IPS-15b (cell line): Measurements from ENCODE around the gene ASTN2.

ENCODE experiments used
- H3K27me3 ChIP-seq: one replicate; pipeline ENCODE4 v1.6.1; 2013; ENCODE audit warnings: low read length; ENCODE audit not compliant: control insufficient read depth, insufficient read depth
- H3K36me3 ChIP-seq: one replicate; pipeline ENCODE4 v1.6.1; 2013; ENCODE audit warnings: low read length; ENCODE audit not compliant: control insufficient read depth, insufficient read depth
- H3K4me1 ChIP-seq: one replicate; pipeline ENCODE4 v1.6.1; 2013; ENCODE audit warnings: mild to moderate bottlenecking, low read length; ENCODE audit not compliant: control insufficient read depth, insufficient read depth
- H3K4me3 ChIP-seq: one replicate; pipeline ENCODE4 v1.5.1; 2013; ENCODE audit warnings: low read depth, low read length
- H3K9ac ChIP-seq: one replicate; pipeline ENCODE4 v1.6.1; 2013; ENCODE audit warnings: low read depth, mild to moderate bottlenecking, low read length
- H3K9me3 ChIP-seq: one replicate; pipeline ENCODE4 v1.6.1; 2013; ENCODE audit warnings: mild to moderate bottlenecking, low read length; ENCODE audit not compliant: control insufficient read depth, insufficient read depth

ASTN2 gene

DNA sequence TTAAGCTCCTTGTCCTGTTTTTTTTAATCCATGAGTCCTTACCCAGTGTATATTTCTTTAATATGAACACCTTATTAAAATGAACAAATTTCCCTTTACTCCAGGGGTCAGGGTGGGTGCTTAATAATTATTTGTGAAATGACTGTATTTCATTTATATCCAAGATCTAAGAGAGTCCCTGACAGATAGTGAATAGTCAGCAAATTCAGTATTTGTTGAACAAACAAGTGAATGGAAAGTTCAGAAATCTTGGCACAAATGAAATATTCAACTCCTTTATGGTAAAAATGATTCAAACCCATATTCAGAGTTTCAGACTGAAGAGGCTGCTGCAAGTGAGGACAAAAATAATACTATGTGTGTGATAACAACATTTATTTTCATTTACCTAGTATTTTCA, 59.9 kb downstream of the ASTN2 start:
- H3K9ac ChIP-seq, result no peak overlapping the region
- H3K9me3 ChIP-seq, result no peaks in the 10 kb centered on the region
- peaks cover 7% of the 10 kb centered on the region for H3K4me1 ChIP-seq
- H3K36me3 ChIP-seq, result no peaks in the 10 kb centered on the region
- H3K4me3 ChIP-seq, result no peak overlapping the region
- no peaks in the 10 kb centered on the region for H3K27me3 ChIP-seq

DNA sequence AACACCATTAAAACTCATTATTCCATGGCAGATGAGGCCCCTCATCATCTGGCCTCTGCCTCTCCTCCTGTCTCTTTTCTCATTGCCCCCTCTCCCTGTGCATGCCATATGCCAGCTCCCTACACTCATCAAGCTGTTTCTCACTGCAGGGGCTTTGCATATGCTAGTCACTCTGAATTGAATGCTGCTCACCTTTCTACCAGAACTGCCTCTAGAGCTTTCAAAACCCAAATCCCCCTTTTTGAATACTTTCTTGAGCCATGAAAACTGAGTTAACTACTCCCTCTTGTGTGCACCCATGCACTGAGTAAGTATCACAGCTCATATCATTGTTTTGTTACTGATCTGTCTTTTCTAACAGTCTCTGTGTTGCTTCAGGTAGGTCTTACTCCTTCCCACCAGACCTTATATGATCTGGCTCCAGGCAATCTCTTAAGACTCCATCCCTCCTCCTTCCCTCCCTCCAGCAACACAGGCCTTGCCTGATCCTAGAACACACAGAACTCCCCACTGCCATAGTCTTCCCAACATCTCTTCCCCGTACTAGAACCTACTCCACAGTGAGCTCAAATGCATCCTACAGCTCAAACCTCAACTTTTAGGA, 60.5 kb downstream of the ASTN2 start:
- Histone ChIP-seq H3K4me3 (no peak overlapping the region), H3K9ac (no peak overlapping the region), H3K27me3 (no peaks in the 10 kb centered on the region), H3K9me3 (no peaks in the 10 kb centered on the region), H3K4me1 (peaks cover 7% of the 10 kb centered on the region), H3K36me3 (no peaks in the 10 kb centered on the region)

DNA sequence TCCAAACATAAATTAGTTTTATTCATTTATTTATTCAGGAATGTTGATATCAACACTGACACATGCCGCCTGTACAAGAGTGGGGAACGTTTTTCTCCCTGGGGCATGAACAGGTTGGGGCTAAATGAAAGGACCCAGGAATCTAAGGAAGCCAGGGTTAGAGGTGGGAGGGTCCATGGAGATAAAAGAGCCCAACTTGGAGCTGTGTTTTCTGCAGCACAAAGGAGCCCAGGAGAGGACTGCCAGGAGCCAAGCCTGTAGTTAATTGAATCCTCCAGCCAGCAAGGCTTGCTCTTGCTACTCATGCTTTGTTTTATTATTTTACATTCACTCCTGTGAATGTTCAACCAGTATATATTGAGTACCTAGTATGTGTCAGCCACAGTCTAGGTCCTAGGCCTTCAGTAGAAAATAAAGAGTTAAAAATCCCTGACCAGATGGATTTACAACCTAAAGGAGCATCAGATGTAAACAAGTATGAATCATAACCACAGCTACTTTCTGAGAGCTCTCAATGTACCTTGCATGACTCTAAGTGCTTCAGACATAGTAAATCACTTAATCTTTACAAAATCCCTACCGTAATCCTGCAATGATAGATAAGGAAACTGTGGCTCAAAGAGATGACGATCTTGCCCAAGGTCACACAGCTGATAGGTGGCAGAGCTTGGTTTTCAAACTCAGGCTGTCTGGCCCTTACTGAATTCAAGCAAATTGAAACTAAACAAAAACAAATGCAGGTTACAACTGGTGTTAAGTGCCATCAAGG, 69.8 kb downstream of the ASTN2 start:
- peaks cover 3% of the 10 kb centered on the region for H3K4me1 ChIP-seq
- no peak overlapping the region for H3K4me3 ChIP-seq
- H3K27me3 ChIP-seq, result no peaks in the 10 kb centered on the region
- no peak overlapping the region for H3K9ac ChIP-seq
- H3K36me3 ChIP-seq, result no peaks in the 10 kb centered on the region
- no peaks in the 10 kb centered on the region for H3K9me3 ChIP-seq

DNA sequence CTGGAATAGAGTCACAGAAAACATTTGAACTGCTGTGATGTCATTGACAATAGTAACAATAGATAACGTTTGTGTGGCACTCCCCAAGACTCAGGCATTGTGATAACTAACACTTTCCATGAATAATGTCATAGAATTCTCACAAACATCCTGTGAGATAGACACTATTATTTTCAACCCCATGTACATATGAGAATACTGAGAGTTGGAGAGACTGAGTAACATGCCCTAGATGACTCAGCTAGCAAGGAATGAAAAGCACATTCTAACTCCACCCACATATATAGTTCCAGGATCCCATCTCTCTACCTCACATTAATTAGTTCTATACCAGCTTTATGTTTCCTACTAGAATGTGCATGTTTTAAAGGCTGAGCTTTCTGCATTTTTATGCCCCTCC, 71.4 kb downstream of the ASTN2 start:
- H3K9me3 ChIP-seq, result no peaks in the 10 kb centered on the region
- H3K4me1 ChIP-seq, result peaks cover 3% of the 10 kb centered on the region
- H3K36me3 ChIP-seq, result no peaks in the 10 kb centered on the region
- no peaks in the 10 kb centered on the region for H3K27me3 ChIP-seq
- H3K9ac ChIP-seq, result no peak overlapping the region
- H3K4me3 ChIP-seq, result no peak overlapping the region

DNA sequence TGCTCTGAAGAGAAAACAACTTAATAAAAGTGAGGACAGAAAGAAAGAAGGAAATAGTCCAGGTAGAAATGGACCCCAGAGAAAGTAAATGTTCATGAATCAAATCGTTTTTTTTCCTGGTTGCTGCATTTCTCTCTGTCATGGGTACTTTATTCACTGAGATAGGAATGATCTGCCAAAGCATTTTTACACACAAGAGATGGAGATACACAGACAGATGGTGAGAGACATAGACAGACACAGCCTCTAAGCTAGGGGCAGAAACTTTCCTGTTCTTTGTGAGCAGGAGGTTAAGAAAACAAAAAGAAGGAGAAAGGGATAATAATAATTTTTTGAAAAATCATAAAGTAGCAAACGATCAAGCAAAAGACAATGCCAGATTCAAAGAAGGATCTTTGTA, 73.7 kb downstream of the ASTN2 start:
- Histone ChIP-seq H3K4me1 (peaks cover 3% of the 10 kb centered on the region), H3K9me3 (no peaks in the 10 kb centered on the region), H3K27me3 (no peaks in the 10 kb centered on the region), H3K36me3 (no peaks in the 10 kb centered on the region), H3K4me3 (no peak overlapping the region), H3K9ac (no peak overlapping the region)

DNA sequence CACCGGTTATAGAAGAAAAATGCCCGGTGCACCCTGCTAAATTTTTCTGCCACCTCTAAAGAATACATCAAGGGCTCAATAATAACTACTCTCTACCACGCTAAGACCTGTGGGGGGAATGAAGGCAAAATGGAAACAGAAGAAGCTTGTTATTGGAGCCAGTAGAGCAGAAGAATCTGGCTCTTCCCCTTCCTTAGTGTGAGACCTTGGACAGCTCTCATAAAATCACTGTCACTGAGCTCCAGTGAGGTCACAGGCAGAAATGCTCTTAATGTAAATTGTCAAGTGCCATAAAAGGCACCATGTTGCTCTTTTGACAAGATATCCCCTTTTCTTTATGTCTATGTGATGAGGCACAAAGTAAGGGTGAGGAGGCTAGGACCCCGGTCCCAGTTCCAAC, 74.4 kb downstream of the ASTN2 start:
- H3K4me3 ChIP-seq, result no peak overlapping the region
- H3K36me3 ChIP-seq, result no peaks in the 10 kb centered on the region
- H3K27me3 ChIP-seq, result no peaks in the 10 kb centered on the region
- H3K9me3 ChIP-seq, result no peaks in the 10 kb centered on the region
- peaks cover 3% of the 10 kb centered on the region for H3K4me1 ChIP-seq
- H3K9ac ChIP-seq, result no peak overlapping the region

DNA sequence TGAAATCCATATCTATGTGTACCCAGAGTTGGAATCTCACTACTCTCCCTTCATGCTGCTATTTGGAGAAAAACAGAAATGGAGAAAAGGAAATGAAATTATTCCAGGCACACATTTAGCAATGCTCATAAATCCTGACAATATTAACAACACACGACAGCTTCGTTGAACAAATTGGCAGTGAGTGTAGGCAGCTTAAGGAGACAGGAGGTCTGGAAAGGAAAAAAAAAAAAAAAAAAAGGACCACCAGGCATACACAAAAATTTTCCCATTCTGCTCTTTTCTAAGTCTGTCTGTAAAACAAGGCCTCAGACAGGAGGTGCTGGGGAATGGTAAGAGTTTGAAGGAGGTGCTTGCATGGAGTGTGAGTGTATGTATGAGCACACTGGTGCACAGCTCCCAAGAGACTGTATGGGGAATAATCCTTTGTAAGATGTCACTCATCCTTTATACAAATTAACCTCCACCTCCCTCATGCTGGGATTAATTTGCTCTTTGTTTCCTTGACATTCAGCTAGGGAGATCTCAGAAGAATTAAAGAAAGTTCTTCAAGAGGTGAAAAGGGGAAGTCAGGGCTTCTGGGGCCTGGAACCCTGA, 78.9 kb downstream of the ASTN2 start:
- Histone ChIP-seq H3K36me3 (no peaks in the 10 kb centered on the region), H3K27me3 (no peaks in the 10 kb centered on the region), H3K9ac (no peak overlapping the region), H3K4me1 (no peaks in the 10 kb centered on the region), H3K9me3 (no peaks in the 10 kb centered on the region), H3K4me3 (no peak overlapping the region)

DNA sequence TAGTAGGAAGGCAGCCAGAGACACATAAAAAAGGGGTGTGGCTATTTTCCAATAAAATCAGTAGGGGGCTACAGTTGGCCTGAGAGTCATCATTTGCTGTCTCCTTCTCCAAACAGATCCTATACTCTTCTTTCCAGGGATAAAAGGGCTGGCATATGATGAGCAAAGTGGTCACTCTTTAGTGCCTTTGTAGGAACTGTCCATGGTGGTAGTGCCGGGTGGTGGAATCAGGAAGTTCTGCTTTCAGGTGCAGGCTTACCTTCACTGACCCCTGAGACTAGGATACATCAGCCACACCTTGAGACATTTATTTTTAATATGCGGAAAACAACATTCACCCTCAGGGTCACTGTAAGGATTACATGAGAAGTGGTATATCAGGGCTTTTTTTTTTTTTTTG, 80.8 kb downstream of the ASTN2 start:
- H3K9me3 ChIP-seq, result no peaks in the 10 kb centered on the region
- no peaks in the 10 kb centered on the region for H3K36me3 ChIP-seq
- no peaks in the 10 kb centered on the region for H3K27me3 ChIP-seq
- no peak overlapping the region for H3K9ac ChIP-seq
- H3K4me3 ChIP-seq, result no peak overlapping the region
- H3K4me1 ChIP-seq, result no peaks in the 10 kb centered on the region

DNA sequence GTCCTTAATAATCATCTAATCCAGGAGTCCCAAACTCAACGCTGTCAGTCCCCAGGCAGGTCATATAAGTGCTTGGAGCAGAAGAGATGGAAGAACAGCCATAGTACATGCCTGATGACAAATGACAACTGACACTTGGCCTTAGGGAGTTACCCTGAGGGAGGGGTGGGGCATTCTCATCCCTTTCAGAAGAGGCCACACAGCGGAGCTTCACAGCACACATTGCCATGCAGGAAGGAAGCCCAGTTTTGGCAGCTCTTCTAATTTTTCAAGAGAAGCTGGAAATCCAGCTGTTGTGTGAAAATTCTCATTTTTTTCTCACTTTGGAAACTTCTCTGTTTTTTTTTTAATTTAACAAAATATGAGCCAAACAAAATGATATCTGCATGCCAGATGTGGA, 89.0 kb downstream of the ASTN2 start:
- Histone ChIP-seq H3K27me3 (no peaks in the 10 kb centered on the region), H3K4me3 (no peak overlapping the region), H3K4me1 (no peaks in the 10 kb centered on the region), H3K36me3 (no peaks in the 10 kb centered on the region), H3K9ac (no peak overlapping the region), H3K9me3 (no peaks in the 10 kb centered on the region)

DNA sequence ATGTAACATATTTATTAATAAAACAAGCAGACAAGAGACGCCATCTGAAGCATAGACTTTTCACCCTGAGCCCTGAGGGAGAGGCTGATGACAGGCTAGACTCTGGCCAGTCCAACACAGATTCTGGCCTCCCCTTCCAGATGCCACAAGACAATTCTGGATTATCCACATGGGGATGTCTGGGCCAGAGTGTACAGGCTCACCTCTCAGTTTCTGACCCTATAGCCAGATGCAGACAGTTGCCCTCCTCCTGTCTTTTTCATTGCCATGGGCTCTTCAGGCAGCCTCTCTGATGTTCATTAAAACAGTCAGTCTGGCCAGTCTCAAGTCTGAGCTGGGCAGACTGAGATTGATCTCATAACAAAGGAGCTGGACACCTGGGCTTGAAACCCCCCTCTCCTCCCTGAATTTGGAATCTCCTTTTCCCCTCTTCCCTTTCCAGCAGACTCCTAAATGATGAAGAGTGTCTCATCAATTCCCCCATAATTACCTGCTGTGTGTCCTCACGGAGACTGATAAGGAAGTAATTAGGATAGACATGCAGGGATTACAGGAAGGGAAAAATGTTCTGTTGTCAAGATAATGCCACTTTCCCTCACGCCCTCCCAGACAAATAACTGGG, 89.6 kb downstream of the ASTN2 start:
- H3K9ac ChIP-seq, result no peak overlapping the region
- no peak overlapping the region for H3K4me3 ChIP-seq
- H3K4me1 ChIP-seq, result no peaks in the 10 kb centered on the region
- no peaks in the 10 kb centered on the region for H3K9me3 ChIP-seq
- H3K27me3 ChIP-seq, result no peaks in the 10 kb centered on the region
- H3K36me3 ChIP-seq, result no peaks in the 10 kb centered on the region

DNA sequence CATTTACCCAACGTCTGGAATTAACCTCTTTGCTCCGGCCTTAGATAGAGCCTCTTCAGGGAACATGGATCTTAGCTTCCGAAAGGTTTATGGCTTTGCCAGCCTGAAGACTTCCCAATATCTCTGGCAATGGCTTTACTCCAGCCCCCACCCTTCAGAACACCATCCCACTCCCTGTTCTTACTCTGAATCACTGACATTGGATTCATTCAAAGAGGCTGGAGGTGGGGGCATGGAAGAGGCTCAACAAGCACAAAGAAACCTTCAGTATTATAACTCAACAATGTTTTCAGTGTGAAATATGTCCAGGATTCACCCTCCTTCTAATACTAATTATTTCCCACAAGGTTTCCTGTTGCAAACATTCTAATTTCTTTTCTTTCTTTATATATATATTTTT, 91.5 kb downstream of the ASTN2 start:
- Histone ChIP-seq H3K36me3 (no peaks in the 10 kb centered on the region), H3K4me1 (no peaks in the 10 kb centered on the region), H3K9me3 (no peaks in the 10 kb centered on the region), H3K9ac (no peak overlapping the region), H3K27me3 (no peaks in the 10 kb centered on the region), H3K4me3 (no peak overlapping the region)

DNA sequence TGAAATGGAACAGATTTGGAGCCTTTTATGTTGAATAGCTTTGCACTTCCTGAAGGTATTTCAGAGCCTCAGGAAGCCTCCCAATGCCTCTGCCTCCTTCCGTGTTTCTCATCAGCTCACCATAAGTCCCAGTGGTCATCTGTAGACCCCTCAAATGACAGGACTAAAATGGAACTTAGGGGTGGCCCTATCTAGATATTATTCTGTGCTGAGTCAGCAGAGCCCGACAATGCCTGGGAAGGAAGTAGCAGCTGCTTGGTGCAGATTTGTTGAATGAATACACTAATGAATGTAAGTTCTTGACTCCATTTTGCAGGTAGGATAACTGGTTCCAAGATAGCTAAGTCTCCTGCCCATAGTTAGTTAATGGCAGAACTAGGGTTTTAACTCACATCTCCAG, 97.7 kb downstream of the ASTN2 start:
- Histone ChIP-seq H3K36me3 (no peaks in the 10 kb centered on the region), H3K4me3 (no peak overlapping the region), H3K4me1 (peaks cover 3% of the 10 kb centered on the region), H3K9ac (no peak overlapping the region), H3K27me3 (no peaks in the 10 kb centered on the region), H3K9me3 (no peaks in the 10 kb centered on the region)
